CD4-positive, alpha-beta T cell treated with Interleukin-6 for 4 hours (primary cell): Measurements from ENCODE around the gene ZNF654.
"Not testable (repeated sequence)": the region's sequence is repeated elsewhere in the genome, so short reads cannot be mapped to it uniquely, and the experiment has no call there.

Source experiments
- DNase-seq: peaks from one replicate; pipeline ENCODE4 v3.0.0-alpha.2; 2020; ENCODE audit warnings: mixed read lengths

ZNF654 gene

GRCh38 chr3:88058581-88059379, at the start of gene ZNF654, which contains the start of gene CGGBP1:
TSS of gene ZNF654 (plus strand) at chr3:88059255. CDS start at chr3:88059320, 65 bp downstream.
TSS of gene CGGBP1 (minus strand) at chr3:88059005. CDS start at chr3:88055976, 3,029 bp downstream.
- peak; percentile 99 for DNase-seq

GRCh38 chr3:88010810-88011209, 48.2 kb upstream of the ZNF654 start:
- no peak for DNase-seq

GRCh38 chr3:88013592-88013991, 45.5 kb upstream of the ZNF654 start:
- DNase-seq: no peak

- not testable (repeated sequence) for DNase-seq
These were observed 43.4 kb upstream of the ZNF654 start for GRCh38 chr3:88015656-88016055.

GRCh38 chr3:88019024-88019423, 40.0 kb upstream of the ZNF654 start:
- DNase-seq: no peak

- no peak for DNase-seq
These were observed 34.0 kb upstream of the ZNF654 start for GRCh38 chr3:88025001-88025552.

GRCh38 chr3:88028876-88029275, 30.2 kb upstream of the ZNF654 start:
- DNase-seq: no peak

- DNase-seq: no peak
These were observed 28.8 kb upstream of the ZNF654 start for GRCh38 chr3:88030210-88030609.

- peak; percentile 50 for DNase-seq
These were observed 27.4 kb upstream of the ZNF654 start for GRCh38 chr3:88031642-88032077.

- no peak for DNase-seq
These were observed 26.8 kb upstream of the ZNF654 start for GRCh38 chr3:88032245-88032644.

- DNase-seq: no peak
These were observed 26.0 kb upstream of the ZNF654 start for GRCh38 chr3:88033079-88033478.

- no peak for DNase-seq
These were observed 25.2 kb upstream of the ZNF654 start for GRCh38 chr3:88033808-88034207.

GRCh38 chr3:88034491-88035275, 24.4 kb upstream of the ZNF654 start:
- no peak for DNase-seq

GRCh38 chr3:88036221-88036620, 22.8 kb upstream of the ZNF654 start:
- DNase-seq: no peak

- DNase-seq: no peak
These were observed 20.5 kb upstream of the ZNF654 start for GRCh38 chr3:88038566-88038965.

GRCh38 chr3:88040529-88040928, 18.5 kb upstream of the ZNF654 start:
- no peak for DNase-seq

GRCh38 chr3:88041005-88041404, 18.1 kb upstream of the ZNF654 start:
- no peak for DNase-seq

GRCh38 chr3:88044411-88044810, 14.6 kb upstream of the ZNF654 start:
- DNase-seq: no peak

- no peak for DNase-seq
These were observed 12.3 kb upstream of the ZNF654 start for GRCh38 chr3:88046766-88047165.

- no peak for DNase-seq
These were observed 1.3 kb upstream of the ZNF654 start for GRCh38 chr3:88057630-88058305.

GRCh38 chr3:88058306-88058580, 812 bp upstream of the ZNF654 start:
- DNase-seq: no peak

- DNase-seq: no peak
These were observed 520 bp downstream of the ZNF654 start for GRCh38 chr3:88059380-88060170.
